Activated gamma-delta T cell treated with anti-CD3 and anti-CD28 coated beads, Interleukin-2, amount 50 U/mL, for 16 hours (primary cell): ENCODE data around the gene SH3YL1.

Experiments
- DNase-seq: peaks from one replicate; pipeline ENCODE4 v3.0.0-alpha.2; 2020; ENCODE audit warnings: low read depth

Gene SH3YL1

GRCh38 chr2:263774-264492, at the start of gene SH3YL1:
SH3YL1 (minus strand) TSS chr2:264032; CDS start chr2:263984, 48 bp downstream.
- peak; percentile 33 for DNase-seq

- DNase-seq, result no peak
Observed at GRCh38 chr2:310994-311393, 47.2 kb upstream of the SH3YL1 start.

- no peak for DNase-seq
Observed at GRCh38 chr2:309954-310510, 46.2 kb upstream of the SH3YL1 start.

- DNase-seq, result no peak
Observed at GRCh38 chr2:309148-309953, 45.5 kb upstream of the SH3YL1 start.

- no peak for DNase-seq
Observed at GRCh38 chr2:305366-305765, 41.5 kb upstream of the SH3YL1 start.

- DNase-seq, result no peak
Observed at GRCh38 chr2:296354-296753, 32.5 kb upstream of the SH3YL1 start.

GRCh38 chr2:295090-295489, 31.3 kb upstream of the SH3YL1 start:
- DNase-seq, result no peak

GRCh38 chr2:290090-290722, 26.4 kb upstream of the SH3YL1 start:
- DNase-seq, result no peak

- DNase-seq, result no peak
Observed at GRCh38 chr2:289362-290089, 25.7 kb upstream of the SH3YL1 start.

GRCh38 chr2:288758-289361, 25.0 kb upstream of the SH3YL1 start:
- no peak for DNase-seq

- no peak for DNase-seq
Observed at GRCh38 chr2:287911-288757, 24.3 kb upstream of the SH3YL1 start, which contains the start of gene ALKAL2. ALKAL2 (minus strand) TSS chr2:288091; CDS start chr2:287835, 256 bp downstream.

- no peak for DNase-seq
Observed at GRCh38 chr2:287471-287885, 23.6 kb upstream of the SH3YL1 start.

- DNase-seq, result no peak
Observed at GRCh38 chr2:286774-287392, 23.1 kb upstream of the SH3YL1 start.

- DNase-seq, result no peak
Observed at GRCh38 chr2:286035-286434, 22.2 kb upstream of the SH3YL1 start.

- no peak for DNase-seq
Observed at GRCh38 chr2:285531-285930, 21.7 kb upstream of the SH3YL1 start.

GRCh38 chr2:284896-285492, 21.2 kb upstream of the SH3YL1 start:
- no peak for DNase-seq

GRCh38 chr2:283996-284794, 20.4 kb upstream of the SH3YL1 start:
- DNase-seq, result no peak

GRCh38 chr2:282371-283263, 18.8 kb upstream of the SH3YL1 start:
- DNase-seq, result no peak
